ENCODE data around the gene INPP4B.

The INPP4B gene

DNA sequence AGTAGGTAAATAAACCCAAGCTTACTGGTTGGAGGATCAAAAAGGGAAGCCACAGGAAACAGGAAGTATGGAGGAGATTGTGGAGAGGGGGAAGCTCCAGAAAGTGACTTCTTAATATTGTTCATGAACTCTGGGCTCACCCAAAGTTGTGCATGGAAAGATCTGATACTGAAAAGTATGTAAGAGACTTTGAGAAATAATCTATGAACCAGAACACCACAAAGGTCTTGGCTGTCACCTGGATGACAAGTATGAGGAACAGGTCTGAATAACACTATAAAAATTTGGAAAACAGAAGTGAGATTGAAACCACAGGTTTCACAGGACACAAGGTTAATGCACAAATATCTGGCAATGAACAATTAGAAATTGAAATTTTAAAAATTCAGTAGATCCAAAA lies 567.4 kb downstream of the INPP4B start:
- peak; percentile 24 for DNase-seq (ENCODE audit: low read depth)
- H3K4me3 ChIP-seq (ENCODE audit: low read length), result no peak overlapping the region
- TF ChIP-seq, protein P1, sequence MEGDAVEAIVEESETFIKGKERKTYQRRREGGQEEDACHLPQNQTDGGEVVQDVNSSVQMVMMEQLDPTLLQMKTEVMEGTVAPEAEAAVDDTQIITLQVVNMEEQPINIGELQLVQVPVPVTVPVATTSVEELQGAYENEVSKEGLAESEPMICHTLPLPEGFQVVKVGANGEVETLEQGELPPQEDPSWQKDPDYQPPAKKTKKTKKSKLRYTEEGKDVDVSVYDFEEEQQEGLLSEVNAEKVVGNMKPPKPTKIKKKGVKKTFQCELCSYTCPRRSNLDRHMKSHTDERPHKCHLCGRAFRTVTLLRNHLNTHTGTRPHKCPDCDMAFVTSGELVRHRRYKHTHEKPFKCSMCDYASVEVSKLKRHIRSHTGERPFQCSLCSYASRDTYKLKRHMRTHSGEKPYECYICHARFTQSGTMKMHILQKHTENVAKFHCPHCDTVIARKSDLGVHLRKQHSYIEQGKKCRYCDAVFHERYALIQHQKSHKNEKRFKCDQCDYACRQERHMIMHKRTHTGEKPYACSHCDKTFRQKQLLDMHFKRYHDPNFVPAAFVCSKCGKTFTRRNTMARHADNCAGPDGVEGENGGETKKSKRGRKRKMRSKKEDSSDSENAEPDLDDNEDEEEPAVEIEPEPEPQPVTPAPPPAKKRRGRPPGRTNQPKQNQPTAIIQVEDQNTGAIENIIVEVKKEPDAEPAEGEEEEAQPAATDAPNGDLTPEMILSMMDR (IDR thresholded peaks at IDR 0.05; ENCODE audit: insufficient read depth, low read depth, low read length, missing control alignments), result no peak

DNA sequence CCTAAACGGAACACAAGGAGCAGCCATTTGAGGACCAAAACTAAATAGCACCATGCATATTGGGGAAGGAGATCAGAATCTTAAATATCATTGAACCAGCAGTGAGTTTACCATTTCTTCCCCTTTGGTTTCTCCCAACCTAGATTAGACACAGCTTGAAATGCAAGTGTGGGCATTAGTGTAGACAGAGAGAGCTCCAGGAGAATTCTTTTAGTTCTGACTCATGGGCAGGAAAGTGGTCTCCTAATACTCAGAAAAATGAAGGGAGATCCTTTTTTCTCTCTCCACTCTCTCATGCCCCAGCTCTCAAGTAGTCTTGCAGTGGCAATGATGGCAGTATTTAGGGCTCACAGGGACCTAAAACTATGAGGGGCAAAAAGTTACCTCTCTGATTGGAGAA lies 567.9 kb downstream of the INPP4B start:
- H3K4me3 ChIP-seq (ENCODE audit: low read length), result no peak overlapping the region
- TF ChIP-seq, protein P1 (IDR thresholded peaks at IDR 0.05; ENCODE audit: insufficient read depth, low read depth, low read length, missing control alignments), result no peak
- no peak for DNase-seq (ENCODE audit: low read depth)

GRCh38 chr4:142274137-142274536 lies 572.0 kb downstream of the INPP4B start:
- peak; percentile 80 for DNase-seq (ENCODE audit: low read depth)
- H3K4me3 ChIP-seq (ENCODE audit: low read length), result no peak overlapping the region
- TF ChIP-seq, protein P1 (IDR thresholded peaks at IDR 0.05; ENCODE audit: insufficient read depth, low read depth, low read length, missing control alignments), result no peak

DNA sequence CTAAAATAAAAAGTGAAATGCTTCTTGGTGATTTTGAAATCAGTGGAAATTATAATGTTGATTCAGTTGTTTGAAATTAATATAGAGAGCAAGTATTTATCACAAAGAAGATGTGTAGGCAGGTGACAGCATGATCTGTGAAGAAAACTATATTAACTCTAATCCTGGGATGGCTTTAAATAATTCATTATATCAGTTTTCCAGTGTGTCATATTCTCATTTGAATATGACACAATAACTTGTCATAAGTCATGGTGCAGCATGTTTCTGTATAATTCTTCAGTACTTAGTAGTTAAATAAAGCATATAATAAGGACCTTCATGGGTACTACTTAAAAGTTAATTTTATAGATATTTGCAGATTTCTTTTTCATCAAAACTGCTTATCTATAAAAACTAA lies 573.6 kb downstream of the INPP4B start:
- peak; percentile 51 for DNase-seq (ENCODE audit: low read depth)
- H3K4me3 ChIP-seq (ENCODE audit: low read length), result no peak overlapping the region
- TF ChIP-seq, protein P1 (IDR thresholded peaks at IDR 0.05; ENCODE audit: insufficient read depth, low read depth, low read length, missing control alignments), result no peak

- TF ChIP-seq, protein P1 (IDR thresholded peaks at IDR 0.05; ENCODE audit: insufficient read depth, low read depth, low read length, missing control alignments), result no peak
- no peak for DNase-seq (ENCODE audit: low read depth)
Measured at GRCh38 chr4:142271832-142272231, 574.3 kb downstream of the INPP4B start.

GRCh38 chr4:142267101-142267500 lies 579.0 kb downstream of the INPP4B start:
- TF ChIP-seq, protein P1 (IDR thresholded peaks at IDR 0.05; ENCODE audit: insufficient read depth, low read depth, low read length, missing control alignments), result no peak
- no peak overlapping the region for H3K4me3 ChIP-seq (ENCODE audit: low read length)
- no peak for DNase-seq (ENCODE audit: low read depth)

More at GRCh38 chr4:142271832-142272231, 574.3 kb downstream of the INPP4B start:
- no peak overlapping the region for H3K4me3 ChIP-seq (ENCODE audit: low read length)

DNA sequence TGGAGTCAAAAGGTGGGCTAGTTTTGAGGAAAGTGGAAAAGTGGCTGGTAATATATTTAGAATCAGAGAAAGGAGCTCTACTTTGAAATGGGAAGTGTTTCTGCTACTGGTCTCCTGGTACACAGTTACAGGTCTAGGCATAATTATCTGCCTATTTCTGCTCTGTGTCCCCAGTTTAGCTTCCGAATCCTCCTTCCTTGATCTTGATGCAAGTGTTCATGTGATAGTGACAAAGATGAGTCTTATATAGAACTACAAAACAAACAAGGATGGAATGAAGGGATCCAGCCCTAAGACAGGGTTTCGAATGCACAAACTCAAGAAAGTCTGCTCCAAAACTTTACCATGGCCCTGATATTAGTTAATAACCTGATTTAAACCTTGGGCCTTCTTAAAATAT lies 580.2 kb downstream of the INPP4B start:
- DNase-seq (ENCODE audit: low read depth), result no peak
- H3K4me3 ChIP-seq (ENCODE audit: low read length), result no peak overlapping the region
- TF ChIP-seq, protein P1 (IDR thresholded peaks at IDR 0.05; ENCODE audit: insufficient read depth, low read depth, low read length, missing control alignments), result no peak
